Calu3 (cell line): ENCODE data around the gene ISOC2. TPM values are rescaled to one million over a fixed set of nuclear protein-coding genes. Genes with fewer than 3 reads are reported as not detected.

ENCODE experiments used
- BruUV-seq: library from RNA; stranded (reverse); fragments of 400-500 nt; replicated peaks from 2 replicates; lab custom pipeline; 2021; lab: Mats Ljungman, UMichigan
- CTCF ChIA-PET: fragments of 300-600 bp; sonication (Branson Sonifier 250); formaldehyde crosslinking; loops from one replicate; lab custom pipeline; 2022; ENCODE audit warnings: antibody characterized with exemption; lab: Charles Lee
- DNase-seq: peaks from one replicate; pipeline ENCODE4 v3.0.0; 2022
- H3K27ac Mint-ChIP-seq: one replicate; pipeline ENCODE4 v1.8.0; 2022; ENCODE audit warnings: mixed read lengths; ENCODE audit not compliant: unreplicated experiment
- H3K27me3 Mint-ChIP-seq: one replicate; pipeline ENCODE4 v1.8.0; 2022; ENCODE audit warnings: mixed read lengths; ENCODE audit not compliant: unreplicated experiment
- H3K36me3 Mint-ChIP-seq: one replicate; pipeline ENCODE4 v1.8.0; 2022; ENCODE audit warnings: mild to moderate bottlenecking, moderate library complexity, mixed read lengths; ENCODE audit not compliant: insufficient read depth, unreplicated experiment
- H3K4me1 Mint-ChIP-seq: one replicate; pipeline ENCODE4 v1.8.0; 2022; ENCODE audit warnings: mild to moderate bottlenecking, low read depth, mixed read lengths; ENCODE audit not compliant: unreplicated experiment
- H3K4me3 Mint-ChIP-seq: one replicate; pipeline ENCODE4 v1.8.0; 2022; ENCODE audit warnings: mild to moderate bottlenecking, low read depth, moderate library complexity, mixed read lengths; ENCODE audit not compliant: unreplicated experiment
- H3K9me3 Mint-ChIP-seq: one replicate; pipeline ENCODE4 v1.8.0; 2022; ENCODE audit warnings: low read depth, mixed read lengths; ENCODE audit not compliant: unreplicated experiment
- CTCF ChIP-seq: fragments of 200-600 bp; IDR thresholded peaks from one replicate; pipeline ENCODE4 v1.8.0; 2022; ENCODE audit warnings: antibody characterized with exemption; ENCODE audit not compliant: unreplicated experiment
- intact Hi-C: fragments of 100-400 bp; cut with micrococcal nuclease; formaldehyde crosslinking; loops from one replicate; pipeline ENCODE4 v1.10.0; 2022; ENCODE audit not compliant: unreplicated experiment
- total RNA-seq: library from RNA; stranded (reverse); gene quantifications from 2 replicates; pipeline ENCODE4 v1.2.3, GENCODE V29; 2022

Gene ISOC2
- total RNA-seq, 1 experiment from 2014 or later: 44.9 TPM

GRCh38 chr19:55481148-55481793 lies 19.8 kb upstream of the ISOC2 start:
- Mint-ChIP-seq H3K4me3 (no peak overlapping the region), H3K9me3 (no peaks in the 10 kb centered on the region), H3K27ac (no peak overlapping the region), H3K36me3 (peaks cover 67% of the 10 kb centered on the region), H3K4me1 (peaks cover 35% of the 10 kb centered on the region), H3K27me3 (no peaks in the 10 kb centered on the region)
- intact Hi-C loops: no loop called here
- no peak for DNase-seq
- no peak for TF ChIP-seq CTCF
- no TSS peak for BruUV-seq
- CTCF ChIA-PET: no interaction called here

- H3K4me3 Mint-ChIP-seq: no peak overlapping the region
- DNase-seq: no peak
- CTCF ChIA-PET: interaction anchor here (0.6 to 0.7 kb wide), 2 partner anchors 204 to 444 kb away, joined by 3 to 4 read pairs; no protein-coding TSS in a partner anchor
- no peaks in the 10 kb centered on the region for H3K9me3 Mint-ChIP-seq
- BruUV-seq: no TSS peak
- no peaks in the 10 kb centered on the region for H3K27me3 Mint-ChIP-seq
- peaks cover 28% of the 10 kb centered on the region for H3K4me1 Mint-ChIP-seq
- intact Hi-C loops: no loop called here
- no peak for TF ChIP-seq CTCF
- peak overlapping the region; percentile 12 for H3K27ac Mint-ChIP-seq
- peaks cover 61% of the 10 kb centered on the region for H3K36me3 Mint-ChIP-seq
These were observed 18.2 kb upstream of the ISOC2 start for GRCh38 chr19:55479451-55480230.

GRCh38 chr19:55479045-55479444 lies 17.6 kb upstream of the ISOC2 start:
- peaks cover 28% of the 10 kb centered on the region for H3K4me1 Mint-ChIP-seq
- intact Hi-C loops: no loop called here
- CTCF ChIA-PET: interaction anchor here (0.6 kb wide), 1 partner anchor 203 kb away, joined by 3 read pairs; no protein-coding TSS in a partner anchor
- H3K27ac Mint-ChIP-seq: peak overlapping the region; percentile 12
- peak overlapping the region; percentile 3 for H3K4me3 Mint-ChIP-seq
- no peaks in the 10 kb centered on the region for H3K27me3 Mint-ChIP-seq
- TF ChIP-seq CTCF: no peak
- no peak for DNase-seq
- H3K36me3 Mint-ChIP-seq: peaks cover 55% of the 10 kb centered on the region
- no TSS peak for BruUV-seq
- H3K9me3 Mint-ChIP-seq: no peaks in the 10 kb centered on the region

- no peak for TF ChIP-seq CTCF
- H3K27ac Mint-ChIP-seq: no peak overlapping the region
- peaks cover 48% of the 10 kb centered on the region for H3K36me3 Mint-ChIP-seq
- CTCF ChIA-PET: interaction anchor here (0.5 kb wide), 1 partner anchor 26 kb away, joined by 3 read pairs; no protein-coding TSS in a partner anchor
- H3K4me1 Mint-ChIP-seq: peaks cover 28% of the 10 kb centered on the region
- peak overlapping the region; percentile 84 for H3K4me3 Mint-ChIP-seq
- no TSS peak for BruUV-seq
- H3K9me3 Mint-ChIP-seq: no peaks in the 10 kb centered on the region
- H3K27me3 Mint-ChIP-seq: no peaks in the 10 kb centered on the region
- intact Hi-C loops: no loop called here
- no peak for DNase-seq
These were observed 16.9 kb upstream of the ISOC2 start for GRCh38 chr19:55478364-55478763.
